ES-I3 (cell line): ENCODE results near the gene PPP4R1.

Experiments
- H3K36me3 ChIP-seq: 2 replicates; pipeline ENCODE4 v1.6.1; 2013; ENCODE audit warnings: mild to moderate bottlenecking, low read length, control low read depth, moderate library complexity; ENCODE audit not compliant: insufficient read depth
- H3K4me1 ChIP-seq: 2 replicates; pipeline ENCODE4 v1.6.1; 2013; ENCODE audit warnings: mild to moderate bottlenecking, control low read depth, low read length; ENCODE audit not compliant: insufficient read depth
- H3K9ac ChIP-seq: 2 replicates; pipeline ENCODE4 v1.6.1; 2013; ENCODE audit warnings: low read depth, mild to moderate bottlenecking, low read length, moderate library complexity
- H3K9me3 ChIP-seq: 2 replicates; pipeline ENCODE4 v1.6.1; 2013; ENCODE audit warnings: mild to moderate bottlenecking, low read length, moderate library complexity; ENCODE audit not compliant: control insufficient read depth, insufficient read depth

PPP4R1 gene, protein sequence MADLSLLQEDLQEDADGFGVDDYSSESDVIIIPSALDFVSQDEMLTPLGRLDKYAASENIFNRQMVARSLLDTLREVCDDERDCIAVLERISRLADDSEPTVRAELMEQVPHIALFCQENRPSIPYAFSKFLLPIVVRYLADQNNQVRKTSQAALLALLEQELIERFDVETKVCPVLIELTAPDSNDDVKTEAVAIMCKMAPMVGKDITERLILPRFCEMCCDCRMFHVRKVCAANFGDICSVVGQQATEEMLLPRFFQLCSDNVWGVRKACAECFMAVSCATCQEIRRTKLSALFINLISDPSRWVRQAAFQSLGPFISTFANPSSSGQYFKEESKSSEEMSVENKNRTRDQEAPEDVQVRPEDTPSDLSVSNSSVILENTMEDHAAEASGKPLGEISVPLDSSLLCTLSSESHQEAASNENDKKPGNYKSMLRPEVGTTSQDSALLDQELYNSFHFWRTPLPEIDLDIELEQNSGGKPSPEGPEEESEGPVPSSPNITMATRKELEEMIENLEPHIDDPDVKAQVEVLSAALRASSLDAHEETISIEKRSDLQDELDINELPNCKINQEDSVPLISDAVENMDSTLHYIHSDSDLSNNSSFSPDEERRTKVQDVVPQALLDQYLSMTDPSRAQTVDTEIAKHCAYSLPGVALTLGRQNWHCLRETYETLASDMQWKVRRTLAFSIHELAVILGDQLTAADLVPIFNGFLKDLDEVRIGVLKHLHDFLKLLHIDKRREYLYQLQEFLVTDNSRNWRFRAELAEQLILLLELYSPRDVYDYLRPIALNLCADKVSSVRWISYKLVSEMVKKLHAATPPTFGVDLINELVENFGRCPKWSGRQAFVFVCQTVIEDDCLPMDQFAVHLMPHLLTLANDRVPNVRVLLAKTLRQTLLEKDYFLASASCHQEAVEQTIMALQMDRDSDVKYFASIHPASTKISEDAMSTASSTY

DNA sequence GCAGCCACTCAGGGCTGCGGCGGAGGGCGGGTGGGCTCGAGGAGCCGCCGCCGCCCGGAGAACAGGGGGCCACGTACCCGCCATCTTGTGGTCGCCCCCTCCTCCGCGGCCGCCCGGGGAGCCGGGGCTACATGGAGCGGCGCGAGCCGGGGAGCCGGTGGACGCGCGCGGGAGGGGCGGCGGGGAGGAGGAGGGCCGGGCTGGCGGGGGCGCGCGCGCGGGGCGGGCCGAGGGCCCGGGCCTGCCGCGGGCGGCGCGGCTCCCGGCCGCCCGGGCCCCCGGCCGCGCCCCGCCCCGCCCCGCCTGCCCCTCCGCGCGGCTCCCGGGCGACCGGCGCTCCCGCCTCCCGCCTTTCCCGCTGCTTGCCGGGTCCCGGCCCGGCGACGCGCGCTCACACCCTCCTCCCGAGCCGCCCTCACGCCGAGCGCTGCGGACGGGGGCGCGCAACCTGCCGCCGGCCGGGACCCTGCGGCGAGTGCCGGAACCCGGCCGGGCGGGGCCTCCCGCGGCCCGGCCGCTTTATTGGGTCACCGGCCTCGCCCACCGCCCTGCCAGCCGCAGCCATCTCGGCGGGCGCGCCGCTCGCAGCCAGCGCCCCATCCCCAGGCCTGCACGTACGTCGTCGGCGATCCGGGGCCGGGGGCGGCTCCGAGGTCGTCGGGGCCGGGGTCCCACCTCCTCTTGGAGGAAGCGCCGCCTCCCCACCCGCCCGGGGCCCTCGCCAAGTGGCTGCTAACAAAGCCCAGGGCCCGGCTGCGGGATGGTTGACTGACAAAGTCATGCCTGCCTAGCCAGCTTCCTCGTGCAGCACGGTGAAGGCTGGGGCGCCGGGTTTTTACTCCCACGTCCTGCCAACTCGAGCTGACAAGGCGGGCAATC, at the start of gene PPP4R1:
Gene PPP4R1, minus strand, starts transcription at position 159 of the 879 bp plus-strand sequence. Its CDS starts 75 bp downstream, at position 84.
- Histone ChIP-seq H3K9ac (peak within 1 kb of the TSS; percentile 86), H3K36me3 (peaks cover 7% of the 10 kb centered on the region; the same call in 1 of the 2 replicates), H3K4me1 (peaks cover 21% of the 10 kb centered on the region), H3K9me3 (no peaks in the 10 kb centered on the region)

DNA sequence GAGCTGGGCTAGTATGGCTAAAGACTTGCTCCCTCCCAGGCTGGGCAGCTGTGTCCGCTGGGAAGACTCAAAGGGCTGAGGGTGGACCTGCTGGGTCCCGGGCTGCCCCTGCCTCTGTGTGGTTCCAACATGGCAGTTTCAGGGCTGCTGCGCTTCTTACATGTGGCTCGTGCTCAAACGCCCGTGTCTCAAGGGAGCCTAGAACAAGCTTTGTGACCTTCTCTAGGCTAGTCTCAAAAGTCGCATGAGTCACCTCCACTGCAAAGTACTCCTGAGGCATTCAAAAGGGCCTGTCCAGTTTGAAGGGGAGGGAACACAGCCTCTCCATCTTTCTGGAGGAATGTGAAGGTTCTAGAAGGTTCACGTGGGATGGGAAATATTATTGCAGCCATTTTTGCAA, 49.0 kb upstream of the PPP4R1 start:
- no peak overlapping the region for H3K9ac ChIP-seq
- no peaks in the 10 kb centered on the region for H3K4me1 ChIP-seq
- no peaks in the 10 kb centered on the region for H3K9me3 ChIP-seq
- H3K36me3 ChIP-seq: no peaks in the 10 kb centered on the region

DNA sequence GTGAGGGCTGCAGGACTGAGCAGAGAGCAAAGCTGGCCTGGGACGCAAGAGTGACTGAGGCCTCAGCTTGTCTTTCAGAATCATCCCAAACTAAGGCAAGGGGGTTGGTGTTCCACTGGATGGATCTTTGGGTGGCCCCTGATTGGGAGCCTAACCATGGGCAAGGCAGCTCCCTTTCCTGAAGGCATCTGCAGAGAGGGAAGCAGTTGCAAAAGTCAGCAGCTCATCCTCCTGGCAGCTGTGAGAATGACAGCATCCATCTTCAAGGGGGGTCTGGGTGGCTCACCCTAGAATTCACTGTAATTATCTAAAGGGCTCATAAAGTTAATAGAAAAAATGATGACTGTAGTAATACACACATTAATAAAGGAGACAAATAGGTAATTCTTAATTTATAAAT, 47.2 kb upstream of the PPP4R1 start:
- Histone ChIP-seq H3K36me3 (no peaks in the 10 kb centered on the region), H3K4me1 (no peaks in the 10 kb centered on the region), H3K9ac (no peak overlapping the region), H3K9me3 (no peaks in the 10 kb centered on the region)

DNA sequence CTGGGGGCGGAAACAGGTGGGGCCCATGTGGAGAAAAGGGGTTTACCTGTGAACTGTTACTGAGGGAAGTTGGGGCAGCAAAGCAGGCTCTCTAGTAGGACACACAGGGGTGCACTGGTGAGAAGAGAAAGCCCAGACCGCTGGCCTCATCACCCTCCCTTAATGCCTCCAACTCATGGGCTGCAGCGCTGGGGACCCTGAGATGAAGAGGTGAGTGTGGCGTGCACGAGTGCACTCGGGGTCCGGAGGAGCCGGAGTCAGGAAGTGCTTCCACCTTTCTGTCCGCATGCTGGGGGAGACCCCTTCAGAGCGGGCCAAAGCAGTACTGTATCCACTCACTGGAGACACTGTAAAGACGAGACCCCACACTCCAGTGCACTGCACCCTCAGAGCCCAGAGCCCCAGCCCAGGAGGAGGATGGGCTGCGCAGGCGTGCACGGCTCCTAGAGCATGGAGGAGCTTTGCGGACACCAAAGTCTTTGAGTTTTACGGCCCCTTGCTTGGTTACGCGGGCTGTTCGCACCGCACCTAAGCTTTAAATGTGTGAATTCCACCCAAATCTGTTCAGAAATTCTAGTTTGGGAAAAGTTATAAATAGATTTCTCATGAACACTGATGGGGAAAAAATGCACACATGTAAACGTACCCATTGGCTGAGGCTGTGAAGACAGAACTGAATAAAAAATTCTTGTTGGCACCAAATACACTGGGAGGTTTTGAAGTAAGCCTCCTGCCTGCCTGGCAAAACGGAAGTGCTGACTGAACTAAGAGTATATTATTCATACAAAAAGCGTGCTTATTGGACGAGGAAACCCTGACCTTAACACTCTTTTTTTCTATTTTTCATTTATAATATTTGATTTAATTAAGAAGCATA, 45.4 kb upstream of the PPP4R1 start:
- Histone ChIP-seq H3K9ac (no peak overlapping the region), H3K9me3 (no peaks in the 10 kb centered on the region), H3K4me1 (no peaks in the 10 kb centered on the region), H3K36me3 (no peaks in the 10 kb centered on the region)

DNA sequence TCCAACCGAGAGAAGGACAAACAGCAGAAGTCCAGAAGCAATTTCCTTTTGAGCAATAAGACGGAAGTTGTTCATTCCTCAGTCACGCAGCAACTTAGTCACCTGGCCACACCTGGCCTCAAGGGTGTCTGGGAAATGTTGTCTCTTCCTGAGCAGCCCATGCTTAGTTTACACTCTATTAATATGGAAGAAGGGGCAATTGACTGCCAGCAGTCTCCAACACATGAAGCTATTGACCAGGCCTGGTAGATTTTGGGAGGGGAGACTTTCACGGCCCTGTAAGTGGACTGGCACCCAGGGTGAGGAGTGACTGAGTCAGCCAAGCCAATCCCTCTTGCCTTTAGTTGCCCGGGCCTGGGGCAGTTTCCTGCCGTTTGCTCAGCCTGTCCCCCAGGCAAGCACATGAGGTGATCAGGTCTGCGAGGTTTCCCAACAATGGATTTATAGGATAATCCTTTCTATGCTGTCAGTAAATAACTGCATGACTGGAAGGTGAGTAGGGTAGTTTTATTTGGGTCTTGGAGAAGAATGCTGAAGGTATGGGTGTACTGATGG, 43.8 kb upstream of the PPP4R1 start:
- no peaks in the 10 kb centered on the region for H3K36me3 ChIP-seq
- no peak overlapping the region for H3K9ac ChIP-seq
- no peaks in the 10 kb centered on the region for H3K9me3 ChIP-seq
- H3K4me1 ChIP-seq: no peaks in the 10 kb centered on the region

DNA sequence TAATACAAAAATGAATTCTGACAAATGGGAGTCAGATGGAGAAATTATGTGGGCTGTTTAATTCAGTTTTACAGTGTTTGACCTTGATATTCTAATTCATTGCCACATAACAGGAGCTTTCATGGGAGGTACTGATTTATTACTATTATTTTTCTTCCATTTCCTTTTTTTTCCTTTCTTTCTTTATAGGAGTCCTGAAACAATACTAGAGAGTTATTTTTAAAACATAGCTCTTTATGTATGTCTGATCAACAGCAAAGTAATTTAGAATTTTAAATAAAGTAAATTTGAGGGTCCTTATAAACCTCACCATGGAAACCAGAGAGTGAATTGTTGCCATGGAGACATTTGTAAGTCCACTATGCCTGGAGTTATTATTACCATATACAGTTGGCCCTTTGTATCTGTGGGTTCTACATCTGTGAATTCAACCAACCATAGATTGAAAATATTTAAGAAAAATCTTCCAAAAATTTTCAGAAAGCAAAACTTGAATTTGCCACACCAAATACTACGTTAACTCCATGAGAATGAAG, 40.9 kb upstream of the PPP4R1 start:
- H3K9me3 ChIP-seq: no peaks in the 10 kb centered on the region
- no peak overlapping the region for H3K9ac ChIP-seq
- H3K36me3 ChIP-seq: no peaks in the 10 kb centered on the region
- no peaks in the 10 kb centered on the region for H3K4me1 ChIP-seq

DNA sequence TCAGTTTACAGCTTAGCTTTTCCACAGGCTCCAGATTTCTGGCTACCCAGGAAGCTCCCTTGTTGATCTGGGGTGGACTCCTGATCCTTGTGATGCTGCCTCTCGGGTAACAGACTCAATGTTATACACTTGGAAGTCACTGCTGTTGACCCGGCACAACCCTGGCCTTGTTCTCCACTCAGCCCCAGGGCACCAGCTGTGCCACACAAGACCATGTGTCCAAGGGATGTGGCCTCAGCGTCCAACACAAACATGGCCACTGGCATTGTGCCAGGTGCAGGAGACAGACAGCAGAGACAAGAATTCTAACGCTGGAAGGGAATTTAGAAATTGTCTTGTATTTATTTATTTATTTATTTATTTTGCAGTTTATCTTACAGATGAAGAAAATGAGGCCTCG, 39.0 kb upstream of the PPP4R1 start:
- Histone ChIP-seq H3K9me3 (no peaks in the 10 kb centered on the region), H3K4me1 (peaks cover under 1% of the 10 kb centered on the region; the same call in 1 of the 2 replicates), H3K36me3 (no peaks in the 10 kb centered on the region), H3K9ac (no peak overlapping the region)

DNA sequence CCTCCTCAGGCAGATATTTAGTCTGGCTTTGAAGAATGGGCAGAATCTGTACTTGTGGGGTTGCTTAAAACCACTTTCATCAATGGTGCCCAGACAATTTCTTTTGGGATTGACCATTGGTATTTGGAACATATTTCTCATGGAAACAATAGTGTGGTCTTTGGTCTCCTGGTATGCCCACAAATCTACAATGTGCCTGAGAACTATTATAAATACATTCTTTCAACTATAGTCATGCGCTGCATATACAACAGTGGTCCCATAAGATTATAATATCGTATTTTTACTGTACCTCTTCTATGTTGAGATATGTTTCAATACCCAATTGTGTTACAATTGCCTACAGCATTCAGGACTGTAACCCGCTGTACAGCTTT, 34.8 kb upstream of the PPP4R1 start:
- H3K9ac ChIP-seq: no peak overlapping the region
- no peaks in the 10 kb centered on the region for H3K9me3 ChIP-seq
- no peaks in the 10 kb centered on the region for H3K36me3 ChIP-seq
- H3K4me1 ChIP-seq: peaks cover 22% of the 10 kb centered on the region

DNA sequence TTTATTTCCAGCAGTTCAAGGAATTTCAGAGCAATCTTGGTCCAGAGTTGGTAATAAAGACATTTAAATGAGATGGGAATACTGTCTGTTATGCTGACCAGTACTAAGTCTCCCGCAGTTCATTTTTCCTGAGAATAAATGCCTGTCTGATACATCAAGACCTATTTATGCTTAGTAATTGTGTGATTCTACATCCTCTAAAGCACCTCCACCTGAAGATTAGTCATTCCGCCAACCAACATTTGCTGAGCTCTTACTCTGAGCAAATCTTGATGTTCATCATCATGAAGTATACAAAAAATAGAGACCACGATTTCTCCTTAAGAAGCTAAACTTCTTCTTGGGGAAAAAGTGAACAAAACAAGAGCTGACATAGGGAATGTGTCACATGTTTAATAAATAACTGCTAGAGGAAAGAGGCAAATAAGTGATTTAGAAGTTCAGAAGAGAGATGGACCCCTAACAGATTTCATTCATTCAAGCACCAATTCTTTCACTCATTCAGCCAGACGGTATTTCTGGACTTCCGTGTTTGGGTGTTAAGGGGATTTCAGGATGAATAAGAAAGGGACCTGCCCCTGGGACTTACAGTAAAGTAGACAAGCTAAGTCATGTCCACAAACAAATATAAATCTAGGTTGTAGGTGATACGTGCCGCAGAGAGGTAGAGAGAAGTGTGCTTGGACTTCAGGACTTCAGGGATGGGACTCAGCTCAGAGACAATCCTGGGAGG, 34.2 kb upstream of the PPP4R1 start:
- Histone ChIP-seq H3K36me3 (no peaks in the 10 kb centered on the region), H3K9ac (no peak overlapping the region), H3K4me1 (peaks cover 26% of the 10 kb centered on the region)

DNA sequence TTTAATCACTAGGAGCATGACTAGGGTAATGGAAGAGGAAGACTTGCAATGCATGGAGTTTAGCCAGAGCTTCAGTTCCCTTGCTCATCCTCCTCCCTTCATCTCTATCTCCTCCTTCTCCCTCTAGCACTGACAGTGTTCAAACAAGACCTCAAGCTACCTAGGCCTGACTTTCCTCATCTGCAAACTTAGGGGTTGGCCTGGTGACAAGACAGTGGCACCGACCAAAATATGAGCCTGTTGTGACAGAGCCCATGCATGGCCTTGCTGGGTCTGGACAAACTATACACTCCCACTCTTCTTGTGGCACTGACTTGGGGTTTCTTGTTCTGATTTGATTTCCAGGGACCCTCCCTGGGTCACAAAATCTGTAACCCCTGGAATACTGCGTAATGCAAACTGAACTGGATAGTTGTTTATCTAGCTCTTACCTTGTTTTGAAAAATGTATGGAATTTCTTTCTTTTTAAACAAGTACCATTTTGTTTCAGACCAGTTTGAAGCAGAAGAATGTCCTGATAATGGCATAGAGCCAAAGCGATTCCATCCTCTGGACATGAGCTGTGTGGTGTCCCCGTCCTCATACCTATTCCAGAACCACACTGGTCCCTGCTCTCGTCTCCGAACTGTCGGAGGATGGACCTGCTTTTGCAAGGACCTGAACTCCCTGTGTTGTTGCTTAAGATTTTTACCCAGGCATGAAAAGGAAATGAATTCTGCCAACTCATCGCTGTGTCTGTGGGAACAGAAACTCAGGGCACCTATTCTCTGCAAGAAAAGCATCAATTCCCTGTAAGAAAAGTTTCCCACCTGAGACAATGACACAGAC, 33.4 kb upstream of the PPP4R1 start:
- Histone ChIP-seq H3K9ac (no peak overlapping the region), H3K9me3 (no peaks in the 10 kb centered on the region), H3K4me1 (peaks cover 26% of the 10 kb centered on the region), H3K36me3 (no peaks in the 10 kb centered on the region)

More for the DNA sequence above, 34.2 kb upstream of the PPP4R1 start:
- no peaks in the 10 kb centered on the region for H3K9me3 ChIP-seq

DNA sequence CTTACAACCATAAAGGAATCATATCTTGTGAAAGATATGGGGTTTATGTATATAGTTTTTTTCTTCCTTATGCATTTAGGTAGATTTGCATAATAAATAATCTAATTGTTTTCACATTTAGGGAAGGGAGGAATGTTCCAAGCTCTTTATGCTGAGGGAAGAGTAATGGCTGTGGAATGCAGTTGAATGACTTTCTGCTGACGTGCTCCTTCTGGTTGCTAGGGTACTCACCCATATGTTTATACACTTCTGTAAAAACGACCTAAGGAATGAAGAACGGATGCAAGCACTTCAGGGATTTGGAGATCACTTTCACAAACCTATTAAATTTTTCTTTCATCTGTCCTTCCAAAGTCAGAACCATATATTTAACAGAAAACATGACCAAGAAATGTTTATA, 29.2 kb upstream of the PPP4R1 start:
- Histone ChIP-seq H3K9ac (peak overlapping the region; percentile 18; the same call in 1 of the 2 replicates), H3K4me1 (peaks cover 39% of the 10 kb centered on the region), H3K36me3 (no peaks in the 10 kb centered on the region), H3K9me3 (no peaks in the 10 kb centered on the region)
